ENCODE data around the gene INPP5K.
A peak's percentile ranks its signal among the peaks of the same experiment; 100 is the strongest.

DNA sequence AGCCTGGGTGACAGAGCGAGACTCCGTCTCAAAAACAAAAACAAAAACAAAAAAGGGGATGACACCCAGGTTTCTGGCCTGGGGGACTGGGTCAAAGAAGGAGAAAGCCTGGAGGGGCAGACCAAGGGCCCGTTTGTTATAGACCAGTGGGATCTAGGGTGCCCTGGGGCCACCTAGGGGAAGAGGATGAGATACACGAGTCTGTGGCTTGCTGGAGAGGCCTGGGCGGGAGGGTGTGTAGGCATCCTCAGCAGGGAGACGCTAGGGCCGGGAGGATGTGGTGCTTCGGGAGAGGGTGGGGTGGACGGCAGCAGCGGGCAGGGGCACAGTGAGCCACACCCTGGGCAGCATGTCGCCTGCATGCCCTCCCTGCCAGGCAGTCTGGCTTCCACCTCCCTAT, 43.2 kb downstream of the INPP5K start:
- TF ChIP-seq, protein P1, sequence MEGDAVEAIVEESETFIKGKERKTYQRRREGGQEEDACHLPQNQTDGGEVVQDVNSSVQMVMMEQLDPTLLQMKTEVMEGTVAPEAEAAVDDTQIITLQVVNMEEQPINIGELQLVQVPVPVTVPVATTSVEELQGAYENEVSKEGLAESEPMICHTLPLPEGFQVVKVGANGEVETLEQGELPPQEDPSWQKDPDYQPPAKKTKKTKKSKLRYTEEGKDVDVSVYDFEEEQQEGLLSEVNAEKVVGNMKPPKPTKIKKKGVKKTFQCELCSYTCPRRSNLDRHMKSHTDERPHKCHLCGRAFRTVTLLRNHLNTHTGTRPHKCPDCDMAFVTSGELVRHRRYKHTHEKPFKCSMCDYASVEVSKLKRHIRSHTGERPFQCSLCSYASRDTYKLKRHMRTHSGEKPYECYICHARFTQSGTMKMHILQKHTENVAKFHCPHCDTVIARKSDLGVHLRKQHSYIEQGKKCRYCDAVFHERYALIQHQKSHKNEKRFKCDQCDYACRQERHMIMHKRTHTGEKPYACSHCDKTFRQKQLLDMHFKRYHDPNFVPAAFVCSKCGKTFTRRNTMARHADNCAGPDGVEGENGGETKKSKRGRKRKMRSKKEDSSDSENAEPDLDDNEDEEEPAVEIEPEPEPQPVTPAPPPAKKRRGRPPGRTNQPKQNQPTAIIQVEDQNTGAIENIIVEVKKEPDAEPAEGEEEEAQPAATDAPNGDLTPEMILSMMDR (tag by site-specific recombination; IDR thresholded peaks at IDR 0.05): peak; percentile 52; the same call in 1 of the 2 replicates
- TF ChIP-seq ZNF670 (tag by site-specific recombination; IDR thresholded peaks at IDR 0.05; ENCODE audit: low read depth) (no peak), ZNF660 (tag by site-specific recombination; IDR thresholded peaks at IDR 0.05) (no peak), ZNF510 (tag by site-specific recombination; IDR thresholded peaks at IDR 0.05; ENCODE audit: insufficient replicate concordance) (no peak), ZNF707 (tag by site-specific recombination; IDR thresholded peaks at IDR 0.05) (no peak), MEIS1 (CRISPR knock-in tag; IDR thresholded peaks at IDR 0.05; ENCODE audit: borderline replicate concordance) (no peak), YY1 (tag by site-specific recombination; IDR thresholded peaks at IDR 0.05) (no peak), ZNF292 (tag by site-specific recombination; IDR thresholded peaks at IDR 0.05; ENCODE audit: borderline replicate concordance, low read depth) (no peak), ZNF335 (tag by site-specific recombination; conservative IDR thresholded peaks at IDR 0.05) (no peak)

Data from HEK293 (cell line).